Right hindlimb (tissue), 1 donor: Measurements from ENCODE around the gene NTSR1.

Experiments
- DNase-seq: peaks from one replicate; pipeline ENCODE4 v3.0.0-alpha.2; 2018

The NTSR1 gene

DNA sequence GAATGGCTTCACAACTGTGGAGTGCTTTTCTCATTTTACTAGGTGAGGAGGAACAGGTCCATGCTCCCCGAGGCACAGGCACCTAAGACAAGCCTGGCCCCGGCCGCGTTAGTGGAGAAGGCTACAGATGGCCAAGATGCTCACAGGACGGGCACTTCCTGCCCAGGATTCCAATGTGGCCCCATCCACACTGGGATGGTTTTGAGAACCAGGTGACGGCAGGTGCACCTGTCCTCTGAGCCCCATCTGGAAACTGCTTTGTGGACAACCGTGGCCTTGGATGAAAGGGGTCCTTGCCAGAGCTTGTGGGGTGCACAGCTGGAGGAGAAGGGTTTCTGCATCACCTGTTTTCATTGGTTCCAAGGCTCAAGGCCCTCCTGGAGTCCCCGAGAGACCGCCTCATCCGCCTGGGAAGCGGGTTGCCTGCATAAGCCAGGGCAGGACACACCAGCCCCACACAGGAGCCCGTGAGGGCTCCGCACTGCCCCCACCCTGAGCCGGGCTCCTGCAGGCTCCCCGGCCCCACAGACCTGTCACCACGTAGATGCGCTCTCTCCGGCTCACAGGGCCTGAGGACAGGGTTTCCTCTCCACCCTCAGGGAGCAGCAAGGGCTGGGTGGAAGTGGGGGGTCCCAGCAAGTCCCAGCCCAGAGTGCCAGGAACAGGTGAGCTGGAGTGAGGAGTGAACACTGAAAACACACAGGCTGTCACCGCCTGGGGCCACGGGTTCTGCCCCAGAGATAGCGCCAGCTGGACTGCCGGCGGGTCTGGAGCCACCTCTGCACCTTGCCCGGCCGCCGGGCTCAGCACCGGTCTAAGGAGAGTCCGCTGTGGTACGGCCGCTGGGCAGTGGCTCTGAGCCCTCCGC lies 18.3 kb downstream of the NTSR1 start:
- no peak for DNase-seq

DNA sequence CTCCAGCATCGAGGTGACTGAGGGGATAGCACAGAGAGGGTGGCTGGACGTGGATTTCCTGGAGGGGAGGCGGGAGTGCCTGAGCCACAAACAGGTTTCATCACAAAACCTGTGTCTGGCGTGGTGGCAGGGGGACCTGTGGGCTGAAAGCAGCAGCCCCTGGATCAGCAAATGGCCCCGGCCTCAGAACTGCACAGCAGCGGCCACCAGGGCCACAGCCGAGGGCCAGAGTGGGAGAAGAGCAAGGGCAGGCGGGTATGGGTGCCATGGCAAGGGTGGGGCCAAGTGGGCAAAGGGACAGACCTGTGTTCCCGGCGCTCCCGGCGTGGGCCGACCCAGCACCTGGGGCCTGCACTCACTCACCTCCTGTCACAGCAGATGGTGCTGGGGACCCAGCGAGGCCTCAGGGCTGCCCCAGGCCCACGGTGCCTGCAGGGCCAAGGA lies 19.0 kb downstream of the NTSR1 start:
- DNase-seq, result no peak

DNA sequence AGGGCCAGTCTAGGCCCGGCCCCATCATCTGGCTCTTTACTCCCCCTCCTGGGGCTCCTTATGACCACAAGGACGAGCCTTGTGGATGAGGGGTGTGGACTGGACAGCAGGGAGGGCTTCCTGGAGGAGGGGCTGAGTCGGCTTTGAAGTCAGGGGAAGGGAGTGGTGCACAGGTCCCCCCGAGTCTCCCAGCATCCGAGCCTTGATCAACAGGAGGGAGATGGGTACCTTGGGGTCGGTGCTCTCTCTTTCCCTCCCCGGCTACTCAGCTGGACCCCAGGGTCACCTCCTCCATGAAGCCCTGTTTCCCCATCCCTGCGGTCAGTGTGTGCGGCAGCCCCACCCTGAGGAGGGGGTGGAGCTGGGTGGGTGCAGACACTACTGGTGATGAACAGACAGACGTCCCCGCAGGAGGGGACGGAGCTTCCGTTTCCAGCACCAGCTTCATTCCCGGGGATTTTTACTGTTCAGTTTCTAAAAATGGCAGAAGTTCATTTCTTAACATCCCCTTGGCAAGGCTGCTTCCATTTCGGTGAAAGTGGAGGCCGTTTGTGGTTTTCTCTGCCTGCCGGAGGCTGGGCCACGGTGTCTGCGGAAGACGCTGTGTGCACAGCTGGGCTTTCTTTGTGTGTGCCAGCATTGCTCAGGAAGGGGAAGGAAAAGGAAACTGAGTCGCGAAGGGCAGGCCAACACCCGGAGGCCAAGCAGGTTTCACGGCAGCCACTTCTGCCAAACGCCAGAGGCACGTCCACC lies 19.6 kb downstream of the NTSR1 start:
- no peak for DNase-seq

DNA sequence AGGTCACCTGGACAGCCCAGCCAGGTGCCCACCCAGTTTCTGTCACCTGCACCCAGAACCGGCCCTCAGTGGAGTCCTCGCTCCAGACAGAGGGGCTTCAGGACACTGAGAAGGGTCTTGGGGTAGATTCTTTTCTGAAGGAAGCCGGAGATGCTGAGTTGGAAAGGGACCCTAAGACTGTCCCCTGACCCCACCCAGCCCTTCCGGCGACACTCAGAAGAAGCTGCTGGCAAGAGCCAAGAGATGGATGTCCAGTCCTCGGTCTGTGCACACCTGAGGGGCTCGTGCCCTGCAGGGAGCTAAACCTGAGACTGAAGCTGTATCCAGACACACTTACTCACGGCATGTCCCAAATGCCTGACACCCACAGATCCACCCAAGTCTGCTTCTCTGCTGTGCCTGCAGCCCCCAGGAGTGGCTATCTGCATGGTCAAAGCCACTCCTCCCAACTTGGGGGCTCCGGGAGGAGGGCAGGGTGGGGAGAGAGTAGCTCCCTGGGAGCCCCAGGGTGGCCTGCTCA lies 20.2 kb downstream of the NTSR1 start:
- no peak for DNase-seq

DNA sequence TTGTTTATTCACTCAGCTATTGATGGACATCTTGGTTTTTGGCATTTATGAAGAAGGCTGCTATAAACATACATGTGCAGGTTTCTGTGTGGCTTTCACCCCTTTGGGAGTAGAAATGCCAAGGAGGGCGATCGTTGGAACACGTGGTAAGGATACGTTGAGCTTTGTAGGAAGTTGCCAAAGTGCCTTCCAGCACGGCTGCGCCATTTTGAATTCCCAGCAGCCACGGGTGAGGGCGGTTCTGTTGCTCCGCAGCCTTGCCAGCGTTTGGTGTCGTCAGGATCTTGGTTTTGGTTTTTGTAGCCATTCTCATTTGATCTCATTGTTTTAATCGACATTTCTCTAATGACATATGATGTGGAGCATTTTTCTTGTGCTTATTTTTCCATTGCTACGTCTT lies 21.8 kb downstream of the NTSR1 start:
- DNase-seq, result no peak

DNA sequence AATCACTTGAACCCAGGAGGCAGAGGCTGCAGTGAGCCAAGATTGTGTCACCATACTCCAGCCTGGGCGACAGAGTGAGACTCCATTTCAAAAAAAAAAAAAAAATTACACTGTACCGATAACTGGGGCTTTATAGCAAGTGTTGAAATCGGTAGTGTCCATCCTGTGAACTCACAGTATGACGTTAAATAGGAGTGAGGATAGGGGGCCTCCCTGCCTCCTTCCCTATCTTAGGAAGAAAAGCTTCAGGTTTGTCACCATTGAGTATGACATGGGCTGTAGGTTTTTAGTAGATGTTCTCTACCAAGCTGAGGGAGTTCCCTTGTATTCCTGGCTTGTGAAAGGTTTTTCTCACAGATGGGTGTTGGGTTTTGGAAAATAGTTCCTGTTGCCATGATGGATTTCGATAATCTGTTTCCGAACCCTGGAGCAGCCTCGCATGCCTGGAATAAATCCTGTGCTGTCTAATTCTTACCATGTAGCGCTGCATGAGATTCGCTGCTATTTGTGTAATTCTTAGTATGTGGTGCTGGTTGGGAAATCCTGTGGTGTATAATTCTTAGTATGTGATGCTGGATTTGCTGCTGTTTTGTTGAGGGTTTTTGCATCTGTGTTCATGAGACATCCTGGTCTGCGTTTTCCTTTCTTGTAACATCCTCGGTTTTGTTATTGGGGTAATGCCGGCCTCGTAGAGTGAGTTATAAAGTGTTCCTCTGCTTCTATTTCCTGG lies 23.6 kb downstream of the NTSR1 start:
- no peak for DNase-seq

DNA sequence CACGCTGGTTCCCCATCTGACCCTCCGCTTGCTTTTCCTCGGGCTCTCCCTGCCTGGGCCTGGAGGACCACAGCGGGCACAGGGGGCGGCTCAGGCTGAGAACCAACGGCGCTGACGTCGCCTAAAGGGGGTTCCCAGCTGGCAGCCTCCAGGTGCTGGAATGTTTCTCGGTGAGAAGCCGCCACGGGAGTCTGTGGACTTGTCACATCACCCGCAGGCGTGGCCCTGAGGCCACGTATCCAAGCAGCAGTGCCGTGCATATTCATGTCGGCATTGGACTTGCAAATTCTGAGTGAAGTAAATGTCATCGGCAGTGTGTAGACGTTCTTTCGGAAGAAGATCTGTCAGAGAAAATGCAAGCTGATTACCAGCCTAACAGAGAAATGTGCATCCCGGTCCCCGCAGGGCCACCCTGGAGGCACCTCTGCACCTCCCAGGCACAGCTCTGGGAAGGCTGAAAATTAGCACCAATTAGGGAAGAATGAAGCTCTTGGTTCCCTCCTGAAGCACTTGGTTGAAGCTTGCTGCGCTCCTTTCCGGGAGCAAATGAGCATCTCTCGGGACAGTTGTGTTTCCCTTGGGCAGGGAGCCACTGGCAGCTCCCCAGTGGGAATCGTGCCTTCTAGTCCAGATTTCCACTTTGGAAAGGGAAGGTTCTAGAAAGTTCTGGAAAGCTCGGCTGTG lies 24.3 kb downstream of the NTSR1 start:
- DNase-seq, result no peak

DNA sequence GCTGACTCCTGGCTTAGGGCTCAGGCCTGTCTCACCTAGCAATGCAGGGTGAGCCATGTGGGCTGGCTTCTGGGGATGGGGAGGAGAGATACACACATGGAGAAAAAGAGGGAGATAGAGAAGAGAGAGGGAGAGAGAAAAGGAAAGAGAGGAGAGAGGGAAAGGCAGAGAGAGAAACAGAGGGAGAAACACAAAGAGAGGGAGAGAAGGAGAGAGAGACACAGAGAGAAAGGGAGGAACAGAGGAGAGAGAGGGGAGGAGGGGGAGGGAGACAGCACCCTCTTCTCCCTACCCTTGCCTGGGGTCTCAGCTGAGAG lies 24.8 kb downstream of the NTSR1 start:
- DNase-seq, result no peak

DNA sequence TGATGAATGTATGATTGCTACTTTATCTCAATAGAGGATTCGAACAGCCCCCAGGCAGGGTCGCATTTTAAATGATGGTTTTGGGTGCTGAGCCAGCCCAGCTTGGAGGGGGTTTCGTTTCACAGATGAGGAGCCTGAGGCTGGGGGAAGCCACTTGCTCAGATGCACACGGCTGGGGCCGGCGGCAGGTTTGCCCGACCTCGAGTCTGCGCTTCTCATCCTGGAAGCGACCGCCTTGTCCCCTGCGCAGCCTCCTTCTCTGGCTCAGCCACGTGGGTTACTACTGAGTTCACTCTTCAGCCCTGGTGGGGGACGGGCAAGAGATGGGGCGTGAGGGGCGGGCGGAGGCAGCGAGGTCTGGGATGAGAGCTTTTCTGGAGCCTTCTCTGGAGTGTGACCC lies 25.3 kb downstream of the NTSR1 start:
- DNase-seq, result no peak

DNA sequence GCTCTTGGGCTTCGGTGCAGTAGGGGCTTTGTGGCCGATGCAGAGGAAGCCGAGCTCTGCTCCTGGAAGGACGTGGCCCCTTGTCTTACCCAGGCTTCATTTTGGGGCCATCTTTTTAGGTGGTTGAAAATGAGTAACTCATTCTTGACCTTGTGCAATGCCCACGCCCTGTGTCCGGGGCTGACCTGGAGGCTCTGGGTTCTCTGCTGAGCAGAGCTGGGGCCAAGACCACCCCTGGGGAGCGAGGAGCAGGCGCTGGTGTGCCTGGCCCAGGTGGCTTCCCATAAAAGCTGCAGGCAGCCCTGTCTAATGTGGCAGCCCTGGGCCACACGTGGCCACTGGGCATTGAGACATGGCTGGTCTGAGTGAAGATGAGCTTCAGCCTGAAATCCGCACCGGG lies 25.7 kb downstream of the NTSR1 start:
- no peak for DNase-seq

DNA sequence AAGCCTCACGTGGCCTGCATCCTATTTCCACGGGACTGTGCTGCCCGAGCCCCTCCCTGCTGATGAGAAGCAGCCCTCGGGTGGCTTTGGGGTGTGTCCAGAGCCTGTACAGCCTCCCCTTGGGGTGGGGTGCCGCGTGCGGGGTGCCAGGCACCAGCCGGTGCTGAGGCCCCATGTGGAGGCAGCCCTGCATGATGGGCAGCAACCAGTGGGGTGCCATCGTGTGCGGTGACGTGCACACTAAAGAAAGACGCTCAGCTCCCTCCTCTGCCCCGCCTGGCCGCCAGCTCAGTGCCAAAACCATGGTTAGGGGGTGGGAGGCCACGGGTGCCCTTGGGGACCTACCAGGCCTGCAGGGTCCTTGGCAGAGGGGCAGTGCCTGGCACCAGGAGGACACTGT lies 26.2 kb downstream of the NTSR1 start:
- no peak for DNase-seq

DNA sequence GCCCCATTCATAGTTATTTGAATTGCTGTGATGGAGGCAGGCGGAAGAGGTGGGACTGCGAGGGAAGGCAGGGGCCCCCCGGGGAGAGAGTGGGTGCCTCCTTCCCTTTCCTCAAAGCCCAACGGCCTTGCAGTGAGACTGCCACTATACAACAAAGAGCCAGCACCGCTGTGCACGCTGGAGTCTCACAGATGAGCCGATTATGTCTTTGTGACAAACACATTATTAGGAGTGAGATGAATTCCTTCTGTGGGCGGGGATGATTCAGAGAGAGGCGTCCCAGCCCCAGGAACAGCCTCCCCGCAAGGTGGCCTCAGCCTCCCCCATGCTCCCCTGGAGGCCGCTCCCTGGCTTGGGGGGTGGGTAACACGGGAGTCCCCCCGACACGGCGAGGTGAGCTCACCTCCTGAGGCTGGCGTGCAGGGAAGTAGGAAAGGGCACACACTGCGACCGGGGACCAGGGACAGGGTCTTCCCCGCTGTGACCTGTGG lies 26.7 kb downstream of the NTSR1 start:
- no peak for DNase-seq

DNA sequence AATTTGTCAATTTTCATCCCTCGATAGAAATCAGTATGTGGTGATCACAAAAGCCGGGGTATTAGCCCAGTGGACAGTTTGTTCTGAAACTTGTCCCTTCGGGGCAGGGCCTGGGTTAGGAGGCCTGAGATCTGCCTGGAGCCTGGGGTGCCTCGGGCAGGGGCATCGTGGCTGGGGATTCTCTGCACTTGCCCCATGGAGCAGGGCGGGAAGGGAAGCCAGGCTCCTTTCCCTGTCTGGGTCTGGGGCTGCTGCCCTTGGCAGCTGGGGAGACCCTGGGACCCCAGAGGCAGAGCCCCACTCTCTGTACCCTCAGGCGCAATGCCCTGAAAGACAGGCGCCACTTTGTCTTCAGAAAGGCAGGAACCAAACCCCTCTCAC lies 27.4 kb downstream of the NTSR1 start:
- no peak for DNase-seq

DNA sequence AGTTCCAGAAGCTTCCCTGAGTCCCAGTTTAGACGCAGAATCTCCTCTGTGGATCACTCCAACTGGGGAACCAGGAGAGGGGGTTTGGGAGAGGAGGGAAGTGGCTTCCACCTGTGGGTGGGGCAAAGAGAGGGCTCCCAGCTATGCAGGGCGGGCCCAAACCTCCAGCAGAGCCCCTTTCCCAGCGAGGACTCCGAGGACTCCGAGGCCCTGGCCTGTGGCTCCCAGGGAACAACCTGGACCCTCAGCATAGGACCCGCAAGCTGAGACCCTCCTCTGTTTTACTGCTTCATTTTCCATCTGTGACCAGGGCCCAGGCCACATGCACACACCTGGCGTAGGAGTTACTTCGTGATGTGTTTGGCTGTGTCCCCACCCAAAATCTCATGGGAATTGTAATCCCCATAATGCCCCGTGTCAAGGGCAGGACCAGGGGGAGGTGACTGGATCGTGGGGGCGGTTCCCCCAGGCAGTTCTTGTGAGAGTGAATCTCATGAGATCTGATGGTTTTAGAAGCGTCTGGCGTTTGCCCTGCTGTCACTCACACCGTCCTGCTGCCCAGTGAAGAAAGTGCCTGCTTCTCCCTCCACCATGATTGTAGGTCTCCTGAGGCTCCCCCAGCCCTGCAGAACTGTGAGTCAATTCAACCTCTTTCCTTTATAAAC lies 27.9 kb downstream of the NTSR1 start:
- no peak for DNase-seq

DNA sequence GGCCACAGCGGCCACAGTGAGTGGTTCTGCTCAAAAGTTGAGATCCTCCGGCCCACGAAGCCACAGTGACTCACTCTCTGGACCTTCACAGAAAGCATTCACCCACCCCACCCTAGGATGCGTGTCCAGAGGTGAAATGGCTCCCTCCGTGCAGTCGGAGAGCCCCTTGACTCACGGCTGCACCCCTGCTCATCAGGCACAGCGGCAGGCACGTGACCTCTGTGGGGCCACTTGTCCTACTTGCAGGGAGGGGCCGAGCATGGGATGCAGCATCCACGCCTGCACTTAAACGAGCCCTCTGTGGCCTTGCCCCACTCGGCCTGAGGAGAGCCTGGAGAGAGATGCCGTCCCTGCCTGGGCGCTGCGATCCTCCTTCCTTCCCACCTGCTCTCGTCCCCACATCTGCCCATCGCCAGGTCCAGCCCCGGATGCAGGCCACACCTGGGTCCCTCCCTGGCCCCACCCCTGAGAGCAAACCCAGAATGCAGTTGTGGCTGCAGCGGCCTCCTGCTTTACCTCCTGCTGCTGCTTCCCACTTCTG lies 28.7 kb downstream of the NTSR1 start:
- no peak for DNase-seq

DNA sequence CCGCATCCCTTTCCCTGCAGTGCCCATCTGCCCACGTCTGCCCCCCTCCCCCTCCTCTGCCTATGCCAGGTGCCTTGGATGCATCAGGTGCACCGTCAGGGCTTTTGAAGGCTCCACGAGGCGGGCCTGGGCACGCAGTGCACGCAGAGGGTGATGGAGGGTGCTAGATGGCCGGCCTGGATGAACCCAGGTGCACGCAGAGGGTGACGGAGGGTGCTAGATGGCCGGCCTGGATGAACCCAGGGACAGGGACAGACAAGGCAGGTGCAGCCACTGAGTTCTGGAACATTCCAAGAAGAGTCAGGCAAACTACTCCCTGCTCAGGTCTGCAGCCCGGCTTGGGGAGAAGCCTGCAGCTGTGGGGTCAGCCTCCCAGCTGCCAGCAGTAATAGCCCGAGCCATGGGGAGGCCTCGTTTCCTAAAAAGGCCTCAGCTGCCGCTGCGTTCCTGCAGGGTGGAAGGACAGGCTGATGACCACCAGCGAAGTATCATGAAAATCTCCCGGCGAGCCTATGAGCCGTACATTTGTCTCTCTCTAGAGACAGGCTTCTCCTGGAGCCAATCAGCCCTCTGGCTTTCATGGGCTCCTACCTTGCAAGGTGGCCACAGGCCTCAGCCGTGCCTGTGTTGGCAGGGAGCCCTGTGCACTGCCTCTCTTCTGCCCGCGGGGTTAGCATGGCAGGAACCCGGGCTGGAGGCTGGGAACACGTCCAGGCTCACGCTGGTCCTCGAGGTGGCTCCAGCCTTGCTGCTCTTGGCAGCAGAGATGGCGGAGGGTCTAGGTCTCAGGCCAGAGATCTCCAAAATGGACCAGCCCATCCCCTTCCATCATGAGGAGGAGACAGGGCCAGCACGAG lies 29.6 kb downstream of the NTSR1 start:
- no peak for DNase-seq

DNA sequence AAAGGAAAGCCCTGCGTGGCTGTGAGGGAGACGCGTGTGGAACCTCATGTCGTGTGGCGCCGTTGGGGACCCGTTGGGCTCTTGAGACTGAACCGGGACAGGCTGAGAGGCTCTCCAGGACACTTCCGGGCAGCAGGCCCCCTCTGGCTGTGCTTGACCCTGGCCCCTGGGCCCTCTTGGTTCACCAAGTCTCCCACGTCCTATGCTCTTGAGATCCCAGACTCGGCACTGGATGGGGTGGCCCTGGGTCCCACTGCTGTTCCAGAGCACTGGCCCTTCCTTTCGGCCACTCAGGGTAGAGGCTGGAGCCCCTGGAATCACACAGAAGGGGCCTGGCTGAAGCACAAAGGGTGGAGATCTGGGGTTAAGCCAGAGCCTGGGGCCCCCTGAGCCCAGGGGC lies 30.4 kb downstream of the NTSR1 start:
- no peak for DNase-seq

DNA sequence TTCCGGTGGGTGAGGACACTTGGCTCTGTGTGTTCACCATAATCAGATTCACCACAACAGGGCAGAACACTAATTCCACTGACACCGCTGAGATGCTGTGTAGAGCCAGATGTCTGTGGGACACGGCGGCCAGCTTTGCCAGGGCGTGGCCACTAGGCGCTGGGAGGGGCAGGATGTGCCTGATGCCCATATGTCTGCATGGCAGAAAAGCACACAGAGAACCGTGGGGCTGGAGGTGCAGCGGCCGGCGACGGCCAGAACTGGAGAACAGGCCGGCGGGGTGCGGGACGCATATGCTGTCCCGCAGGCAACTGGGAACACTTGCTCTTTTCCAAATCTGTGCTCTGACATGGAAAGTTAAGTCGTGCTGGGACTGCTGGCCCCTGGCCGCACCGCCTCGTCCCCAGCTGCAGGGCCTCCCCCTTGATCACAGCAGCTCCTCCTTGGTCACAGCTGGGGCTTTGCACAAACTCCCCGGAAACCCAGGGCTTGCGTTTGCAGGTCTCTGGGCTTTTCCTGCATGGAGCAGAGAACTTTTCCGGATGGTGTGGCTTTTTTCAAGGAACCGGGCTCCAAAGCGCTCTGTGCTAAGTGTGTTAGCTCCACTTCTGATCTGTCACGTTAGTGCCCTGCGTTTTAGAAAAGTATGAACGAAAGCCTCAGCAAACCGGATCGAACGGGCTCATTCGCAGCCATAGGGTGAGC lies 31.1 kb downstream of the NTSR1 start:
- peak; percentile 67 for DNase-seq

DNA sequence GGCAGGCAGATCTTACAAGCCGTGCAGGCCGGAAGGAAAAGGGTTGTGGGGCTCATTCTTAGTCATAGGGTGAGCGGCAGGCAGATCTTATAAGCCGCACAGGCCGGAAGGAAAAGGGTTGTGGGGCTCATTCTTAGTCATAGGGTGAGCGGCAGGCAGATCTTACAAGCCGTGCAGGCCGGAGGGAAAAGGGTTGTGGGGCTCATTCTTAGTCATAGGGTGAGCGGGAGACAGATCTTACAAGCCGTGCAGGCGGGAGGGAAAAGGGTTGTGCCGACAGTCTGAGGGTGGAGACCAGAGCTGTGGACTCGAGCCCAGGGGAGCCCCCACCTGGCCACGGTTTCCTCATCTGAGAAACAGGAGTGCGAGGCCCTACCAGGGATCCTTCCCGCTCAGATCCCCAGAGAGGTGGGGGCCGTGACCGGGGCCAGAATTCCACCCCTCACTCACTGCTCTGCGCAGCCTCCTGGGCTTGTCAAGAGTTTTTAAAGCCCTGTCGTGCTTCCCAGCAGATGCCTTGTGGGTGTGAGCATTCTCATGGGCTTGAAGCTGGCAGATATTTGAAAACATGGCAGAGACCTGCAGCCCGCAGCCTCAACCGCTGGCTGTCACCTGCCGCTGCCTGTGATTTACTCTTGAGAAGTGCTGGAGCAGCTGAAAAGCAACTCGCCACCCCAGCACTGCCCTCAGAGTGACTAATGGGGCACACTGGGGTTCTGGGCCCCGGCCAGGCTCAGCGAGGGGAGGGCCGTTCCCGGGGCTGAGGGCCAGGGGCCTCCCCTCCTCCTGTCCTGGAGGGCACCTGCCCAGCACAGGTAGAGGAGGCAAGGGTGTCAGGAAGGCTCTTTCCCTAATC lies 31.9 kb downstream of the NTSR1 start:
- peak; percentile 32 for DNase-seq
